Neutrophil (primary cell): ENCODE results near the gene GRHPR.

Experiments used
- H3K27ac ChIP-seq: fragments of 200-600 bp; sonication (generic); 2 replicates; pipeline ENCODE4 v1.5.1; 2016; ENCODE audit warnings: mild to moderate bottlenecking, moderate library complexity
- H3K27me3 ChIP-seq: fragments of 200-600 bp; sonication (generic); 2 replicates; pipeline ENCODE4 v1.6.0; 2016; ENCODE audit warnings: mild to moderate bottlenecking
- H3K36me3 ChIP-seq: fragments of 200-600 bp; sonication (generic); 2 replicates; pipeline ENCODE4 v1.5.1; 2017
- H3K4me1 ChIP-seq, 2 experiments: fragments of 200-600 bp in 1 of 2; sonication (generic) in 1 of 2; 1 replicate in 1 of 2; 2 replicates in 1 of 2; pipeline versions ENCODE4 v1.5.1 to v1.6.1; 2013 to 2016; ENCODE audit warnings: low read depth in 1 of 2, low read length in 1 of 2, mild to moderate bottlenecking in 1 of 2, moderate library complexity in 1 of 2; ENCODE audit not compliant: control insufficient read depth in 1 of 2, insufficient read depth in 1 of 2
- H3K4me3 ChIP-seq, 2 experiments: fragments of 200-600 bp in 1 of 2; sonication (generic) in 1 of 2; 1 replicate in 1 of 2; 2 replicates in 1 of 2; pipeline ENCODE4 v1.5.1; 2013 to 2016; ENCODE audit warnings: low read depth in 1 of 2, low read length in 1 of 2, mild to moderate bottlenecking in 1 of 2, moderate library complexity in 1 of 2
- H3K9me3 ChIP-seq: fragments of 200-600 bp; sonication (generic); 2 replicates; pipeline ENCODE4 v1.5.1; 2016
- CTCF ChIP-seq: fragments of 200-600 bp; sonication (generic); IDR thresholded peaks from 2 replicates; pipeline ENCODE4 v1.5.1; 2016; ENCODE audit warnings: antibody characterized with exemption

Gene GRHPR

DNA sequence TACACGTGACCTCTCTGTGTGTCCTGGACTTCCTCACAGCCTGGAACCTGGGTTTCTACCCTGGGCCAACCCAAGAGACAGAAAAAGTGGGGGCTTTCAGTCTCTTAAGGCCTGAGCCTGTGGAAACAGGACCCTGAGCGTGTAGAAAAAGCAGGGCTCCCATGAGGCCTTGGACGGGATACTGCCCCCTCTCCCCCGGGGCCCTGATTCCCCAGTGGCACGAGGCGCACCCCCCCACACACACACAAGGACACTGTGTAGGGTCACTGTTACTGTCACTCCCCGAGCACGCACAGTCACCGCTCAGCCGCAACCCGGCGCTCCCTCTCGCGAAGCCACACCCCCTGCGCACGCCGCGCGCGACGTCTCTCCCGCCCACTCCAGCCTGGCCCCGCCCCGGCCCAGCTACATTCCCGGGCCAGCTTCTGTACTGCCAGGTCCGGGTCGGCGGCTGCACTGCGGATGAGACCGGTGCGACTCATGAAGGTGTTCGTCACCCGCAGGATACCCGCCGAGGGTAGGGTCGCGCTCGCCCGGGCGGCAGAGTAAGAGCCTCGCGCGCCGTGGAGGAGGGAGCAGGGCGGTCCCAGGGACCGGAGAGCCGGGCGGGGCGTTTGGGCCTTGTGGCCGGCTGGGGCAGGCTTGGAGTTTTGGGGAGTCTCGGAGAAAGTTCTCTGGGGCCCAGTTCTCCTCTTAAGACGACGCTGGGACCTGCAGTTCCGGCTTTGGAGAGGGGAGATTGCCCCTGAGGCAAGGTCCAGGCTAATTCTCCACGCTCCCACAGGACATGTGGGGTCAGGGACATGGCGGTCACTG is at the start of gene GRHPR:
Gene GRHPR (plus strand): TSS at position 408 of the 816 bp plus-strand sequence. CDS start 55 bp downstream, at position 463.
- H3K4me1 ChIP-seq = peaks cover 16 to 20% of the 10 kb centered on the region in 2 experiments
- TF ChIP-seq CTCF = no peak
- peak within 1 kb of the TSS; percentile 84 for H3K27ac ChIP-seq
- H3K27me3 ChIP-seq = no peaks in the 10 kb centered on the region
- no peaks in the 10 kb centered on the region for H3K9me3 ChIP-seq
- peaks cover 18% of the 10 kb centered on the region for H3K36me3 ChIP-seq
- peak within 1 kb of the TSS; percentile 74 to 97 for H3K4me3 ChIP-seq

DNA sequence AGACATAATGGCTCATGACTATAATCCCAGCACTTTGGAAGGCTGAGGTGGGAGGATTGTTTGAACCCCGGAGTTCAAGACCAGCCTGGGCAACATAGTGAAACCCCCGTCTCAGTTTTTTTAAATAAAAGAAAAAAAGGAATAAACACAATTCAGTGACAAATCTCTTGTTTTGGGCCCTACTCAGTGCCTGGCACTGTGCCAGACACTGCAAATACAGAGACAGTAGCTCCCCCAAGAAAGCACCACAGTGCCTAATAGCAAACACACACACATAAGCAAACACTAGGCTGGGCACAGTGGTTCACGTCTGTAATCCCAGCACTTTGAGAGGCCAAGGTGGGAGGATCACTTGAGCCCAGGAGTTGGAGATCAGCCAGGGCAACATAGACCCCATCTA is 49.7 kb upstream of the GRHPR start:
- Histone ChIP-seq H3K27ac (no peak overlapping the region), H3K27me3 (peaks cover 9% of the 10 kb centered on the region), H3K9me3 (no peaks in the 10 kb centered on the region), H3K36me3 (no peaks in the 10 kb centered on the region), H3K4me3 (no peak overlapping the region), H3K4me1 (peaks cover 27 to 35% of the 10 kb centered on the region in 2 experiments)
- no peak for TF ChIP-seq CTCF

DNA sequence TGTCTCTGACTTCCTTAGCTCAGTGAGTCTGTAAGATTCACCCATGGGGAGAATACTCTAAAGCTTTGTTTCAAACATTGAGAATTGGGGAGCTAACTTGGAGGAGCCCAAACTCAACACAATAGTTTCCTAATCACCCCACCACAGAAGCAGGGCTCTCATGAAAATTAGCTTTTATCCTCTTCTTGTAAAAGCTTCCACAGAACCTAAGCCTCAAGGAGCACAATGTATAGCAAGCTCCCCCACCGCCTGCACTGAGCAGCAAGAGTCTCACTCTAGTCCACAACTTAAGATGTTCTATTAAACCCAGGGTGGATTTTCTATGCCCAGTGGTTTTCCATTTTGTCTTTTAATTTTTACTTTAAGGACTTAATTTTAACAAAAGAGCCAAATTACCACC is 48.9 kb upstream of the GRHPR start:
- H3K9me3 ChIP-seq = no peaks in the 10 kb centered on the region
- no peaks in the 10 kb centered on the region for H3K36me3 ChIP-seq
- H3K4me3 ChIP-seq = no peak overlapping the region
- H3K4me1 ChIP-seq = peaks cover 27 to 35% of the 10 kb centered on the region in 2 experiments
- no peak for TF ChIP-seq CTCF
- H3K27ac ChIP-seq = no peak overlapping the region
- H3K27me3 ChIP-seq = peaks cover 17% of the 10 kb centered on the region

DNA sequence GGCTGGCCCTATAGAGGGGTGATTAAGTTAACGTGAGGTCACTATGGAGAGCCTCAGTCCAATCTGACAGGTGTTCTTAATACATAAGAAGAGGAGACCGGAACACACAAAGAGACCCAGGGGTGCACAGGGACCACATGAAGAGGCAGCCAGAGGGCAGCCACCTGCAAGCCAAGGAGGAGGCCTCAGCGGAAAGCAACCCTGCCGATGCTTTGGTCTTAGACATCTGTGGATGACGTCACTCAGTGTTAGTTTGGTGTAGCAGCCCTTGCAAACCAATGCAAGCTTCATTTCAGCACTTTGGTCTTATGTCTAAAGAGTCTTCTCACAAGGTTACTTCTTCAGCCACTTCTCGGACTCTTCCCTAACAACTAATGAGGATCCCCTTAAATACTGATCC is 47.6 kb upstream of the GRHPR start:
- Histone ChIP-seq H3K27ac (no peak overlapping the region), H3K4me1 (peaks cover 24 to 30% of the 10 kb centered on the region in 2 experiments), H3K27me3 (peaks cover 23% of the 10 kb centered on the region), H3K9me3 (no peaks in the 10 kb centered on the region), H3K36me3 (no peaks in the 10 kb centered on the region), H3K4me3 (no peak overlapping the region)
- no peak for TF ChIP-seq CTCF

DNA sequence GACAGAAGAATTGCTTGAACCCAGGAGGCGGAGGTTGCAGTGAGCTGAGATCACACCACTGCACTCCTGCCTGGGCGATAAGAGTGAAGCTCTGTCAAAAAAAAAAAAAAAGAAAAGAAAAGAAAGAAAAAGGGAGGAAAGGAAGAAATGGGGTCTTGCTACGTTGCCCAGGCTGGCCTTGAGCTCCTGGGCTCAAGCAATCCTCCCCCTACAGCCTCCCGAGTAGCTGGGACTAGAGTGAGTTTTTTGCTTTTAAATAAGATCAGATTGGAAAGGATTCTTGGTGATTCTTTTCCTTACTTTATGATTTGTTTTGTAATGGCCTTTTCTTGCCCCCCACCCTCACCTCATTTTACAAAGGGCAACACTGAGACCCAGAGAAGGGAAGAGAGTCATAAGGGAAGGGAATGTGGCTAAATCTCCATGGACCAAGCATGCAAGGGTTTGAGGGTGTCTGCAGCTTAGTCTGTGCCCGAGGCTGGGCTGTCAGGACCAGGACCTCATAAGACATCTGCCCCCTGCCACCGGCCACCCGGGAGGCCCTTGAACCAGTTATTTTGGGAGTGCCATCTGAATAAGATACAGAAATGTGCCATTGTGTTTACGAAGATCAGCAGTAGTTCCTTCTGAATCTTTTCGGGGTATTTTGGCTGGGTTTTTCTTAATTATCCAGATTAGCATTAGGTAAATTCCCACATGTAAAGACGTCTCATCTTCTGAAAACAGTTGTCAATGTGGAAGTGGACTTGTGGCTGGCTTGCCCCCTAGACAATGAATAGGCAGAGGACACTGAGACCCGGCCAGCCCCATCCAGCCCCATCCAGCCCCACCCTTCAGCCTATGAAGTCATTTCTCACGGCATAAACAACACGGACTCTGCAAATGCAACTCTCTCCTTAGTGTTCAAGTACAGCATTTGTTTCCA is 44.5 kb upstream of the GRHPR start:
- H3K4me1 ChIP-seq = no peaks in the 10 kb centered on the region
- no peaks in the 10 kb centered on the region for H3K9me3 ChIP-seq
- H3K36me3 ChIP-seq = no peaks in the 10 kb centered on the region
- no peak overlapping the region for H3K4me3 ChIP-seq
- TF ChIP-seq CTCF = no peak
- H3K27ac ChIP-seq = no peak overlapping the region
- peaks cover 26% of the 10 kb centered on the region for H3K27me3 ChIP-seq
